Right lobe of liver (tissue), 6 donors: ENCODE data around the gene IFI16. TPM values are rescaled to one million over a fixed set of nuclear protein-coding genes. Genes with fewer than 3 reads are reported as not detected.
A peak's percentile ranks its signal among the peaks of the same experiment; 100 is the strongest.

Source experiments
- ATAC-seq, 4 donors: fragments of 200-7000 bp; cut with Tn5 transposase; one replicate each; pipeline ENCODE4 v1.9.1; 2020; ENCODE audit warnings: mild to moderate bottlenecking in 4 of 4, moderate library complexity in 4 of 4
- DNase-seq, 3 donors: peaks; one replicate each; pipeline ENCODE4 v3.0.0-alpha.2; 2020
- H3K27ac ChIP-seq, 3 donors: fragments of 200-600 bp; one replicate each; pipeline ENCODE4 v1.8.0; 2022
- H3K27me3 ChIP-seq, 2 donors: fragments of 200-600 bp; one replicate each; pipeline ENCODE4 v1.8.0; 2022
- H3K36me3 ChIP-seq, 4 donors: fragments of 200-600 bp; sonication (generic) in 1 of 4; one replicate each; pipeline versions ENCODE4 v1.5.1 to v1.8.0; 2017 to 2022; ENCODE audit warnings: control low read depth in 1 of 4
- H3K4me1 ChIP-seq, 4 donors: fragments of 200-600 bp; sonication (generic) in 1 of 4; one replicate each; pipeline versions ENCODE4 v1.5.1 to v1.8.0; 2017 to 2022; ENCODE audit warnings: control low read depth in 1 of 4
- H3K4me3 ChIP-seq, 3 donors: fragments of 200-600 bp; one replicate each; pipeline ENCODE4 v1.8.0; 2022
- H3K9me3 ChIP-seq, 4 donors: fragments of 200-600 bp; sonication (generic) in 1 of 4; one replicate each; pipeline versions ENCODE4 v1.5.1 to v1.8.0; 2017 to 2022; ENCODE audit warnings: control low read depth in 1 of 4
- CTCF ChIP-seq, 4 donors: fragments of 200-600 bp in 3 of 4; fragments of 450-650 bp in 1 of 4; IDR thresholded peaks; one replicate each; pipeline versions ENCODE4 v1.5.1 to v1.8.0; 2016 to 2022; ENCODE audit warnings: antibody characterized with exemption in 4 of 4, mild to moderate bottlenecking in 2 of 4
- POLR2A ChIP-seq: fragments of 450-650 bp; IDR thresholded peaks from one replicate; pipeline ENCODE4 v1.6.1; 2017; ENCODE audit warnings: antibody characterized with exemption, mild to moderate bottlenecking
- WGBS: methylation state at CpG from one replicate; pipeline ENCODE4 v1.1.6; 2018; ENCODE audit warnings: low coverage, low lambda C conversion rate; ENCODE audit not compliant: insufficient coverage; ENCODE audit errors: missing lambda C conversion rate; 5-methylcytosine and 5-hydroxymethylcytosine counted together
- intact Hi-C, 2 donors: fragments of 100-400 bp; cut with DNase I; formaldehyde crosslinking; loops; one replicate each; pipeline versions ENCODE4 v1.11.2 to v1.14.1; 2022
- long read RNA-seq: library from polyadenylated mRNA; unstranded; transcript quantifications from one replicate; pipeline ENCODE4 v2.0.0, GENCODE V29; 2019
- total RNA-seq, 6 experiments: library from RNA; depleted of rRNA in 2 of 6; stranded (reverse); fragments of >200 nt in 2 of 6; fragmentation: NEBNext Ultra II Directional in 3 of 6; extraction: Animal tissue kit (Norgen Biotek cat#: 25700) in 3 of 6; gene quantifications; one replicate each; pipeline versions ENCODE4 v1.1.0 to v1.2.4, GENCODE V29; 2016 to 2023
- donor health status: DM: no; HTN: yes; CAD: no.
- donor health status: DM: no; HTN: no; CAD: no.
- donor health status: DM: no; HTN: no; CAD: no.
- donor health status: DM: no; HTN: yes; CAD: no.
- donor health status: DM: no; HTN: yes; CAD: no.

The IFI16 gene
- total RNA-seq: 10 to 100 TPM in 2 of 6 experiments, 1 to 10 TPM in 4; 3.3 to 20.3 (median 9.1) TPM
- long read RNA-seq, partial matches to known transcripts: 4 of 4 reads
- long read RNA-seq, other reads (novel, unspliced or antisense): 0 of 4 reads

DNA sequence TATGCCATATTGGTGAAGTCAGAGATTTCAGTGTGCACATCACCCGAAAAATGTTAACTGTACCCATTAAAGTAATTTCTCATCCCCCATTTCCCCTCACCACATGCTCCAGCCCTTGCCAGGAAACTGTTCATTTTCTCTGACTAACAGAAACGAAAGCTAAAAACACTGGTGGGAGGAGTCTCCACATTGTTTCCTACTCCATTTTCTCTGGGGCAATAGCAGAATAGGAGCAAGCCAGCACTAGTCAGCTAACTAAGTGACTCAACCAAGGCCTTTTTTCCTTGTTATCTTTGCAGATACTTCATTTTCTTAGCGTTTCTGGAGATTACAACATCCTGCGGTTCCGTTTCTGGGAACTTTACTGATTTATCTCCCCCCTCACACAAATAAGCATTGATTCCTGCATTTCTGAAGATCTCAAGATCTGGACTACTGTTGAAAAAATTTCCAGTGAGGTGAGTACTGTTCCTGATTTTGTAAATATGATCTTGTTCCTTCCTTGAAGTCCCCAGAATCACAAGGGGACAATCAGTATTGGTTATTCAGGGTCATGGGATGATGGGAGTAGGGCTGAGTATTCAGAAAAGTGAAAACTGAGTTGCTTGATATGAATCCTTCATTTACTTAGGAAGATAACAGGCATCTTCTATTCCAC, at the start of gene IFI16:
TSS of gene IFI16 (plus strand) at position 204 of the 658 bp plus-strand sequence. CDS start 4,774 bp downstream, outside the sequence.
- Histone ChIP-seq H3K4me1 (peaks cover 0 to 4% (median 0%) of the 10 kb centered on the region in 4 donors), H3K36me3 (peaks cover 0 to under 1% (median 0%) of the 10 kb centered on the region in 4 donors), H3K27ac (peak within 1 kb of the TSS; percentile 72 to 80 (median 75)), H3K4me3 (peak within 1 kb of the TSS; percentile 34 to 49 (median 48)), H3K9me3 (no peaks in the 10 kb centered on the region), H3K27me3 (no peaks in the 10 kb centered on the region)
- ATAC-seq: peak; percentile 77 to 83 (median 80)
- intact Hi-C loops: no loop called here
- peak; percentile 64 for TF ChIP-seq POLR2A
- no peak for TF ChIP-seq CTCF (IDR thresholded peaks at IDR 0.05)
- no peak for DNase-seq
- 11% methylated on average over 5 of the region's 5 CpGs for WGBS

- intact Hi-C loops: no loop called here
- no peak overlapping the region for H3K27ac ChIP-seq
- no peaks in the 10 kb centered on the region for H3K36me3 ChIP-seq
- WGBS: 67% methylated on average over 1 of the region's 1 CpG
- no peak for ATAC-seq
- no peaks in the 10 kb centered on the region for H3K9me3 ChIP-seq
- no peak for DNase-seq
- TF ChIP-seq CTCF (IDR thresholded peaks at IDR 0.05) (no peak), POLR2A (no peak)
- no peaks in the 10 kb centered on the region for H3K27me3 ChIP-seq
- H3K4me1 ChIP-seq: no peaks in the 10 kb centered on the region
- H3K4me3 ChIP-seq: no peak overlapping the region
Observed at GRCh38 chr1:158961178-158961577, 48.5 kb upstream of the IFI16 start.

DNA sequence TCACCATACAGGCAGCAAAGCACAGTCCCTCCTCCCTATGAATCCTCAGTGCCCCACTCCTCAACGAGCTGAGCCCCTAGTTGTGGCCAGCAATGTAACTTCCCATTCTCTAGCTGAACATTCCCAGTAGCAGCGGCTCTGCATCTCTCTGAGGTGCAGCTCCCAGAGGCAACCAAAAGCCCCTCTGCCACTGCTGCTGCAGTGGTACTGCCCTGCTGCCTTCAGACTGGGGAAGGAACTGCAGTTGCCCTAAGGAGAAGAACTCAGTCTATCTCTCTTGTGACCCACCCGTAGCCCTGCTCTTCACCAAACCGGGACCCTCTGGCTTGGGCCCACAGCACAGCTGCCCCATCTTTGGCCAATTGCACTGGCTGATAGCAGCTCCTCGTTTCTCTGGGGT, 46.7 kb upstream of the IFI16 start:
- DNase-seq: no peak
- Histone ChIP-seq H3K27me3 (no peaks in the 10 kb centered on the region), H3K4me1 (no peaks in the 10 kb centered on the region), H3K27ac (no peak overlapping the region), H3K36me3 (no peaks in the 10 kb centered on the region), H3K4me3 (no peak overlapping the region), H3K9me3 (no peaks in the 10 kb centered on the region)
- ATAC-seq: no peak
- intact Hi-C loops: no loop called here
- TF ChIP-seq POLR2A (no peak), CTCF (IDR thresholded peaks at IDR 0.05) (no peak)
- WGBS: 23% methylated on average over 4 of the region's 5 CpGs

GRCh38 chr1:158969166-158969565, 40.5 kb upstream of the IFI16 start:
- TF ChIP-seq POLR2A (no peak), CTCF (IDR thresholded peaks at IDR 0.05) (no peak)
- no peak for ATAC-seq
- Histone ChIP-seq H3K9me3 (no peaks in the 10 kb centered on the region), H3K27me3 (no peaks in the 10 kb centered on the region), H3K4me1 (no peaks in the 10 kb centered on the region), H3K36me3 (no peaks in the 10 kb centered on the region), H3K4me3 (no peak overlapping the region), H3K27ac (no peak overlapping the region)
- no peak for DNase-seq
- intact Hi-C loops: no loop called here
- 56% methylated on average over 3 of the region's 3 CpGs for WGBS
